ENCODE measurements around the gene ANO6.

ANO6 gene

GRCh38 chr12:45435945-45436710 is 220.2 kb downstream of the ANO6 start:
- TF ChIP-seq CTCF (conservative IDR thresholded peaks at IDR 0.05) (no peak), ZFX (IDR thresholded peaks at IDR 0.05) (no peak)
- H3K27ac ChIP-seq, result no peak overlapping the region

- no peak for TF ChIP-seq CTCF (conservative IDR thresholded peaks at IDR 0.05)
- TF ChIP-seq ZFX (IDR thresholded peaks at IDR 0.05), result no peak
- no peak overlapping the region for H3K27ac ChIP-seq
Measured at GRCh38 chr12:45439039-45439438, 223.1 kb downstream of the ANO6 start.

- no peak overlapping the region for H3K27ac ChIP-seq
- TF ChIP-seq CTCF (conservative IDR thresholded peaks at IDR 0.05), result no peak
- TF ChIP-seq ZFX (IDR thresholded peaks at IDR 0.05), result no peak
Measured at GRCh38 chr12:45446013-45446412, 230.1 kb downstream of the ANO6 start.

- TF ChIP-seq CTCF (conservative IDR thresholded peaks at IDR 0.05), result no peak
- TF ChIP-seq ZFX (IDR thresholded peaks at IDR 0.05), result no peak
- H3K27ac ChIP-seq, result no peak overlapping the region
Measured at GRCh38 chr12:45458238-45458637, 242.3 kb downstream of the ANO6 start.

DNA sequence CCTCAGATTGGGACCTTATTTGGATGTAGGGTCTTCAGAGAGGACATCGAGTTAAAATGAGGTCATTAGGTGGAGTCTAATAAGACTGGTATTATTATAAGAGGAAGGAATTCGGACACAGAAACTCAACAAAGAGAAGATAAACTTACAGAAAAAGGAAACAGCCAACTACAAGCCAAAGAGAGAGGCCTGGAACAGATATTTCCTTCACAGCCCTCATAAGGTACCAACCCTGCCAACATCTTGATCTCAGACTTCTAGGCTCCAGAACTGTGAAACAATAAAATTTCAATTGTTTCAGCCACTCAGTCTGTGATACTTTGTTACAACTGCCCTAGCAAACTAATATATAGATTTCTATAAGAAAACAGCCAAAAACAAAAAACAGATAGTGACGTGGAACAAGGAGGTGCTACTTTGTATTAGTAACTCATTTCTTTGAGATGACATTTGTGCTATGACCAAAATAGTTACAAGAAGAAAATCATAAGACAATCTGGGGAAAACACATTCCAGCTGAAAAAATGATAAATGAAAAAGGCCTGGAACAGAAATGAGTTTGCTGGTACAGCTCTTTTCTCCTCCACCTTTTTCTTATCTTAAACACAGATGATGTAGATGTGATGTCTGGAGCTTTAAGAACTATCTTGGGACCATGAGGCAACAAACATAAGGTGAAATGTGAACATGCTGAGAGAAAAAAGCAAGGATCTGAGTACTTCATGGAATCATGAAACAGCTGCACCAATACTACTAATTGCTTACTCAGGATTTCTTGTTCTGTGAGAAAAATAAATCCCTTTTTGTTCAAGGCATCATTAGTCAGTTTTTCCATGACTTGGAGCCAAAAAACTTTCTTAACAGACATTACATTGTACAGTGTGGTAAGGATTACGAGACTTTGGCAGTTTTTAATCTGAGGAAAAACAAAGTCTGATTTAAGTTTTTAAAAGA is 243.2 kb downstream of the ANO6 start:
- TF ChIP-seq ZFX (IDR thresholded peaks at IDR 0.05) (no peak), CTCF (conservative IDR thresholded peaks at IDR 0.05) (no peak)
- H3K27ac ChIP-seq, result no peak overlapping the region

GRCh38 chr12:45462506-45462905 is 246.6 kb downstream of the ANO6 start:
- no peak overlapping the region for H3K27ac ChIP-seq
- TF ChIP-seq ZFX (IDR thresholded peaks at IDR 0.05), result no peak
- TF ChIP-seq CTCF (conservative IDR thresholded peaks at IDR 0.05), result no peak

GRCh38 chr12:45464699-45465098 is 248.8 kb downstream of the ANO6 start:
- H3K27ac ChIP-seq, result no peak overlapping the region
- TF ChIP-seq ZFX (IDR thresholded peaks at IDR 0.05), result no peak
- peak; percentile 24 for TF ChIP-seq CTCF (conservative IDR thresholded peaks at IDR 0.05)
